Gastrocnemius medialis (tissue), 4 donors: ENCODE data around the gene CDH4. TPM values are rescaled to one million over a fixed set of nuclear protein-coding genes. Genes with fewer than 3 reads are reported as not detected.

ENCODE experiments used
- ATAC-seq, 2 donors: fragments of 150-250 bp; one replicate each; pipeline ENCODE4 v1.9.1; 2016
- DNase-seq, 2 donors: peaks; one replicate each; pipeline ENCODE4 v3.0.0-alpha.2; 2019
- H3K27ac ChIP-seq, 4 donors: fragments of 200-600 bp; sonication (generic); 1 replicate in 1 of 4; 2 replicates in 3 of 4; pipeline ENCODE4 v1.5.1; 2016 to 2018; ENCODE audit warnings: mild to moderate bottlenecking in 2 of 4, moderate library complexity in 1 of 4
- H3K27me3 ChIP-seq, 3 donors: fragments of 200-600 bp; sonication (generic) in 2 of 3; 1 replicate in 1 of 3; 2 replicates in 2 of 3; pipeline versions ENCODE4 v1.5.1 to v1.6.0; 2016 to 2019; ENCODE audit warnings: mild to moderate bottlenecking in 1 of 3, moderate library complexity in 1 of 3
- H3K36me3 ChIP-seq, 2 donors: fragments of 200-600 bp; sonication (generic) in 1 of 2; one replicate each; pipeline ENCODE4 v1.5.1; 2017 to 2018
- H3K4me1 ChIP-seq, 2 donors: fragments of 200-600 bp; sonication (generic) in 1 of 2; one replicate each; pipeline ENCODE4 v1.5.1; 2016 to 2017; ENCODE audit warnings: mild to moderate bottlenecking in 2 of 2
- H3K4me3 ChIP-seq, 4 donors: fragments of 200-600 bp; sonication (generic) in 3 of 4; 1 replicate in 1 of 4; 2 replicates in 3 of 4; pipeline ENCODE4 v1.5.1; 2016 to 2019; ENCODE audit warnings: mild to moderate bottlenecking in 2 of 4
- H3K9me3 ChIP-seq, 3 donors: fragments of 200-600 bp; sonication (generic) in 2 of 3; 1 replicate in 1 of 3; 2 replicates in 2 of 3; pipeline ENCODE4 v1.5.1; 2016 to 2019
- POLR2A ChIP-seq, 2 donors: fragments of 450-650 bp; IDR thresholded peaks; one replicate each; pipeline ENCODE4 v1.6.1; 2017; ENCODE audit warnings: antibody characterized with exemption in 2 of 2, mild to moderate bottlenecking in 2 of 2, moderate library complexity in 2 of 2
- in situ Hi-C, 4 donors: fragments of 200-750 bp; cut with MboI; loops; one replicate each; pipeline versions ENCODE4 v1.15.0 to v1.8.0; 2017; ENCODE audit warnings: low sequenced_read_pairs in 4 of 4
- intact Hi-C: fragments of 100-400 bp; cut with DNase I; formaldehyde crosslinking; loops from one replicate; pipeline ENCODE4 v1.15.1; 2023; ENCODE audit warnings: low total_unique reads
- total RNA-seq, 4 donors: library from RNA; depleted of rRNA; stranded (reverse); fragments of >200 nt; gene quantifications; one replicate each; pipeline versions ENCODE4 v1.1.0 to v1.2.3, GENCODE V29; 2016
- TF ChIP-seq, protein P1 (sequence below), 5 experiments: fragments of 450-650 bp in 3 of 5; fragments of 200-600 bp in 2 of 5; sonication (generic) in 2 of 5; IDR thresholded peaks in 4 of 5; conservative IDR thresholded peaks in 1 of 5; 1 replicate in 4 of 5; 2 replicates in 1 of 5; pipeline ENCODE4 v1.5.1; 2016 to 2019; ENCODE audit warnings: antibody characterized with exemption in 5 of 5, mild to moderate bottlenecking in 3 of 5, moderate library complexity in 3 of 5

CDH4 gene
- total RNA-seq, 4 donors from 2014 or later, result 0.38 to 1.2 (median 0.86) TPM

GRCh38 chr20:61426352-61426751 is 174.3 kb downstream of the CDH4 start:
- in situ Hi-C loops (no loop called here), intact Hi-C loops (no loop called here)
- Histone ChIP-seq H3K4me3 (no peak overlapping the region), H3K4me1 (no peaks in the 10 kb centered on the region), H3K36me3 (no peaks in the 10 kb centered on the region), H3K27ac (no peak overlapping the region), H3K27me3 (no peaks in the 10 kb centered on the region), H3K9me3 (no peaks in the 10 kb centered on the region)
- no peak for ATAC-seq
- TF ChIP-seq, protein P1, sequence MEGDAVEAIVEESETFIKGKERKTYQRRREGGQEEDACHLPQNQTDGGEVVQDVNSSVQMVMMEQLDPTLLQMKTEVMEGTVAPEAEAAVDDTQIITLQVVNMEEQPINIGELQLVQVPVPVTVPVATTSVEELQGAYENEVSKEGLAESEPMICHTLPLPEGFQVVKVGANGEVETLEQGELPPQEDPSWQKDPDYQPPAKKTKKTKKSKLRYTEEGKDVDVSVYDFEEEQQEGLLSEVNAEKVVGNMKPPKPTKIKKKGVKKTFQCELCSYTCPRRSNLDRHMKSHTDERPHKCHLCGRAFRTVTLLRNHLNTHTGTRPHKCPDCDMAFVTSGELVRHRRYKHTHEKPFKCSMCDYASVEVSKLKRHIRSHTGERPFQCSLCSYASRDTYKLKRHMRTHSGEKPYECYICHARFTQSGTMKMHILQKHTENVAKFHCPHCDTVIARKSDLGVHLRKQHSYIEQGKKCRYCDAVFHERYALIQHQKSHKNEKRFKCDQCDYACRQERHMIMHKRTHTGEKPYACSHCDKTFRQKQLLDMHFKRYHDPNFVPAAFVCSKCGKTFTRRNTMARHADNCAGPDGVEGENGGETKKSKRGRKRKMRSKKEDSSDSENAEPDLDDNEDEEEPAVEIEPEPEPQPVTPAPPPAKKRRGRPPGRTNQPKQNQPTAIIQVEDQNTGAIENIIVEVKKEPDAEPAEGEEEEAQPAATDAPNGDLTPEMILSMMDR (IDR thresholded peaks at IDR 0.05 in 4 of 5, conservative IDR thresholded peaks at IDR 0.05 in 1 of 5), result no peak
- DNase-seq, result no peak

DNA sequence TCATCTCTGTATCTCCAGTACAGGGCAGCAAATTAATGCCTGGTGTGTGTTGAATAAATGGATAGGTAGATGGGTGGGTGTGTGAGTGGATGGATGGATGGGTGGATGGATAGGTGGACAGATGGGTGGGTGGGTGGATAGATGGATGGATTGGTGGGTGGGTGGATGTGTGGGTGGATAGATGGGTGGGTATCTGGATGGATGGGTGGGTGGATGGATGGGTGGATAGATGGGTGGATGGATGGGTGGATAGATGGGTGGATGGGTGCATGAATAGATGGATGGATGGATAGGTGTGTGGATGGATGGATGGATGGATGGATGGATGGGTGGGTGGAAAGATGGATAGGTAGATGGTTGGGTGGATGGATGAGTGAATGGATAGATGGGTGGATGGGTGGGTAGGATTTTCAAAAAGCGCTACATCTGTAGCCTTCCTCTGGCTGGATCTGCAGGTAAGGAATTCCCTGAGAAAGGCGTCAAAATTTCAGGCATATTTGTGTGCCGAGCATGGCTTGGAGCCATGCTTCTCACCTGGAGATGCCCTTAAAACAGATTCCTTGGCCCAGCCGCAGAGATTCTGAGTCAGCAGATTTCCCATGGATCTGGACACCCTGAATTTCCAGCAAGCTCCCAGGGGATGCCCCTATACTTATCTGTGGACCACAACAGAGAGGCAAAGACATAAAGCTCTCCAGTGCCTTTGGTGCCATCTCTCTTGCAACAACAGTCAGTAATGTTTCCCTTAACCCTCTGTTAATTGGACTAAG is 177.6 kb downstream of the CDH4 start:
- Histone ChIP-seq H3K4me1 (no peaks in the 10 kb centered on the region), H3K27ac (no peak overlapping the region), H3K36me3 (no peaks in the 10 kb centered on the region), H3K9me3 (no peaks in the 10 kb centered on the region), H3K4me3 (no peak overlapping the region), H3K27me3 (peaks cover 0 to 3% (median 0%) of the 10 kb centered on the region in 3 donors)
- ATAC-seq (no peak), DNase-seq (no peak)
- in situ Hi-C loops (no loop called here), intact Hi-C loops (no loop called here)
- TF ChIP-seq, protein P1 (IDR thresholded peaks at IDR 0.05 in 4 of 5, conservative IDR thresholded peaks at IDR 0.05 in 1 of 5), result no peak
- TF ChIP-seq POLR2A (IDR thresholded peaks at IDR 0.05), result no peak

GRCh38 chr20:61430228-61430624 is 178.2 kb downstream of the CDH4 start:
- Histone ChIP-seq H3K9me3 (no peaks in the 10 kb centered on the region), H3K27me3 (peaks cover 0 to 3% (median 0%) of the 10 kb centered on the region in 3 donors), H3K4me1 (no peaks in the 10 kb centered on the region), H3K4me3 (no peak overlapping the region), H3K27ac (no peak overlapping the region), H3K36me3 (no peaks in the 10 kb centered on the region)
- TF ChIP-seq POLR2A (IDR thresholded peaks at IDR 0.05), result no peak
- TF ChIP-seq, protein P1 (IDR thresholded peaks at IDR 0.05 in 4 of 5, conservative IDR thresholded peaks at IDR 0.05 in 1 of 5), result no peak
- no peak for ATAC-seq
- DNase-seq, result no peak
- in situ Hi-C loops, result no loop called here
- intact Hi-C loops, result no loop called here

DNA sequence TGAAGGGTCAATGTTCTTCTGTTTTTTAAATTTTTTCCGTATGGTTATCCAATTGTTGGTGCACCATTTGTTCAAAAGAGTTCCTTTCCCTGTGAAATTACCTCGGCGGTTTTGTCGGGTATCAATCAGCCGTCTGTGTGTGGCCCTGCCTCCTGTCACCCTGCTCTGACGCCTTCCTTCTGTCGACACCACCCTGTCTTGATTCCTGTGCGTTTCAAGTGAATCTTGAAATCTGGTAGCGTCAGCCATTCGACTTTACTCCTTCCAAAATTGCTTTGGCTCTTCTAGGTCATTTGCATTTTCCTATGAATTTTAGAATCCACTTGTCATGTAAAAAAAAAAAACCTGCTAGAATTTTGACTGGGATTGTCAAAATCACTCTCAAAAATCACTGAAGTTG is 181.1 kb downstream of the CDH4 start:
- Histone ChIP-seq H3K9me3 (no peaks in the 10 kb centered on the region), H3K36me3 (no peaks in the 10 kb centered on the region), H3K27me3 (peaks cover 0 to 3% (median 0%) of the 10 kb centered on the region in 3 donors), H3K4me3 (no peak overlapping the region), H3K27ac (no peak overlapping the region), H3K4me1 (no peaks in the 10 kb centered on the region)
- ATAC-seq (no peak), DNase-seq (no peak)
- intact Hi-C loops (no loop called here), in situ Hi-C loops (no loop called here)
- TF ChIP-seq, protein P1 (IDR thresholded peaks at IDR 0.05 in 4 of 5, conservative IDR thresholded peaks at IDR 0.05 in 1 of 5), result no peak
- TF ChIP-seq POLR2A (IDR thresholded peaks at IDR 0.05), result no peak
